Measurements from ENCODE around the gene SURF1.

Gene SURF1

GRCh38 chr9:133360400-133361393 is 4.4 kb upstream of the SURF1 start:
- no peak for DNase-seq

DNA sequence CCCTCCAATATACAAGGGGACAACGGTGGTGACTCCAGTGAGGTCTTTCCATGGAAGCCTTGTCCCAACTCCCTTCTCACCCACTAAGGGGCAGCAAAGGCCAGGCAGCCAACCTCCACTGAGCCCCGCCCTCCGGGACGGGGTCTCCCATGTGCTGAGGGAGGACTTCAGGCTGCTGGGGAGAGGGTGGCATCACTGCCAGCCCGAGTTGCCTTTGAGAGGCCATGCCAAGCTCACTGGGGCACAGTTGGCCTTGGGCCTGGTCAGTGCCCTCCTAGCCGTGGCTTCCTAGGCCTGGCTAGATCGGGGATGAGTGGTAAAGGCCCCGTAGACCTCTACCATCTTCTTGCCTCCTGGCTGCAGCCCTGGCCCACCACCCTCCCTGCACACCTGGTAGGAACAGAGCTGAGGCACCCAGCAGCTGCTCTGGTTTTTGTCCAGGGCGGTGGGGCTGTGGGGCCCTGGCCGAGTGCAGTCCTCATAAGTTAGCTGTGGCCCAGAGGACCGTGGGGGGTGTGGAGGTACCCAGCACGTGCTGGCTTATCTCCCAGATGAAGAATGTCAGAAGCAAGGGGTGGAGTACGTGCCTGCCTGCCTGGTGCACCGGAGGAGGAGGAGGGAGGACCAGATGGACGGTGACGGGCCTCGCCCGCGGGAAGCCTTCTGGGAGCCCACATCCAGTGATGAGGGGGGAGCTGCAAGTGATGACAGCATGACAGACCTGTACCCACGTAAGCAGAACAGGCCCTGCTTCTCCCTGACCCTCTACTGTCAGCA is 3.3 kb upstream of the SURF1 start:
- DNase-seq, result no peak

GRCh38 chr9:133357656-133358055 is 1.4 kb upstream of the SURF1 start:
- DNase-seq, result no peak

GRCh38 chr9:133355881-133356357 is 368 bp downstream of the SURF1 start:
- DNase-seq, result no peak

DNA sequence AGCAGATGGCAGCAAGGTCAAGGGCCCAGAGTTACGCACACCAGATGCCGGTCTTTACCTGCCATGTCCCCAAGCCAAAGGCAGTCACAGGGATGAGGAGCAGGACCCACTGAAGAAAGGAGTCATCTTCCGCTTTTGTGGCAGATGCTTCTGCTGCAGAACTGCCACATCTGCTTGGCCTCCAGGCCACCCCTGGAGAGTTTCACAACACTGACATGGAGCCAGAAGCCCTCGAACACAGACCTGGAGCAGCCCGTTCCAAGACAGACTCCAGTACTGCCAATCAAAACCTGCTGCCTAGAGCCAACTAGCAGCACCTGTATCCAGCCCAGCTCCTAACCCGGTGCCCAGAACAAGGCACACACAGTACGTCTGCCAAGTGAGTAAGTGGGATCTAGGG is 1.5 kb downstream of the SURF1 start:
- no peak for DNase-seq

GRCh38 chr9:133353548-133353947 is 2.7 kb downstream of the SURF1 start:
- DNase-seq, result no peak

GRCh38 chr9:133352635-133353340 is 3.5 kb downstream of the SURF1 start:
- no peak for DNase-seq

DNA sequence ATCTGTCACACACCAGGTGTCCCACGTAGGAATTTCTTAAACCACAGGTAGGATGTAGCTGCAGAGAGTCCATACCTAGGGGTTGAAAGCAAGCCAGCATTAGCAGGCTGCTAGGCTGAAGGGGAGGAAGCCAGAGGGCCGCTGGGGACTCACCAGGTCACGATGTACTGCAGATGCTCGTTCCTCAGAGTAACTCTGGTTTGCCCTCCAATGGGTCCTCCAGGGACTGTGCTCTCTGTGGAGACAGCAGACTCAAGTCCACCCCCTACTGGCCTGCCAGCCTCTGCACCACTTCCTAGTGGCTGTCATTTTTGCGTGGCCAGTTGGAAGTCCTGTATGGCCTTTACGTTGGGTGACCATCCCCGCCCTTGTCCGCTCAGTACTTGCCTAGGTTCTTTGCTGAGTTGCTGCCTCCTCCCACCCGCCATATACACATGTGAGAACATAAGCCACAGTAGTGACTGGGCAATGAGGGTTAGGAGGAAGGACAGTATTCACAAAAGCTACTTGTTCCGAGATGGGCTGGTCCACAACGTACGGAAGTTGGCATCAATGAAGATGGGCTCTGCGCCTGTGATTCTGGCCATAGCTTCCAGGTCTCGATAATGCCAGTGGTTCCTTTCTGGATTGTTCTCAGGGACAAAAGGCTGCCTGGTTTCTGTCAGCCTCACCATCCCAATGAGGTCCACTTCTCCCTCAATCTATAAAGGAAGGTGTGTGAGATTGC is 4.2 kb downstream of the SURF1 start:
- no peak for DNase-seq

DNA sequence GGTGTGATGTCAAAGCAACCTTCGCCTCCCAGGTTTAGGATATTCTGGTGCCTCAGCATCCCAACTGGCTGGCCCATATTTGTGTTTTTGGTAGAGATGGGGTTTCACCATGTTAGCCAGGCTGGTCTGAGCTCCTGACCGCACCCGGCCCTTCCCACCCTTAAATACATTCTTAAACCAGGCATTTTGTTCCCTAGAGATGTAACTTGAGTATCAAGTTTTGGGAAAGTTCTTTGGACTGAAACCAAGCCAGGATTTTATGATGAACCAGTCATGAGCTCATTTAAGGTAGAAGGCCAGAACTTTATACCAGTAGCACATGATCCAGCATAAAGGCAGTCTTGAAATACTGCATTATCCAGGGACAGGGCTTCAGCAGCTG is 4.8 kb downstream of the SURF1 start:
- no peak for DNase-seq

- DNase-seq, result no peak
Observed at GRCh38 chr9:133349965-133350616, 6.2 kb downstream of the SURF1 start.

GRCh38 chr9:133348718-133349573 is 7.3 kb downstream of the SURF1 start:
- DNase-seq, result no peak

- peak; percentile 90 for DNase-seq
Observed at GRCh38 chr9:133347985-133348717, 8.1 kb downstream of the SURF1 start, which contains the start of the genes MED22 and RPL7A. Gene MED22 (minus strand): TSS chr9:133348131. CDS start chr9:133346662, 1,469 bp downstream. Gene RPL7A (plus strand): TSS chr9:133348218. CDS start chr9:133348244, 26 bp downstream.

- no peak for DNase-seq
Observed at GRCh38 chr9:133347515-133347984, 8.7 kb downstream of the SURF1 start.

- no peak for DNase-seq
Observed at GRCh38 chr9:133346021-133346785, 10.1 kb downstream of the SURF1 start.

DNA sequence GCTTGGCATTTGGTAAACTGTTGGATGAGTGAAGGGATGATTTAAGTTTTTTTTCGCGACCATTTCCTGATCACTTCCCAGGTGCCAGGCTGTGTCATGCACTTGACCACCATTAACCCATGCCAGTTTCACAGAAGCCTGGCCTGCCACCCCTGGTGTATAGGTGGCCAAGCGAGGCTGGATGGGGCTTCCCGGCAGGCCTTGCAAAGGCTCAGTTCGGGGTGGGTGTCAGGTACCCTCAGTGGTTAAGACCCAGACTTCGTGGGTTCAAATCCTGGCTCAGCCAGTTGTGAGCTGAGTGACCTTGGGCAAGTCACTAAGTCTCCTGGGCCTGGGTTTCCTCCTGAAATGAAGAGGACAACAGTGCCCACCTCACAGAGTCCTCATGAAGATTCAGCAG is 10.7 kb downstream of the SURF1 start:
- DNase-seq, result no peak

DNA sequence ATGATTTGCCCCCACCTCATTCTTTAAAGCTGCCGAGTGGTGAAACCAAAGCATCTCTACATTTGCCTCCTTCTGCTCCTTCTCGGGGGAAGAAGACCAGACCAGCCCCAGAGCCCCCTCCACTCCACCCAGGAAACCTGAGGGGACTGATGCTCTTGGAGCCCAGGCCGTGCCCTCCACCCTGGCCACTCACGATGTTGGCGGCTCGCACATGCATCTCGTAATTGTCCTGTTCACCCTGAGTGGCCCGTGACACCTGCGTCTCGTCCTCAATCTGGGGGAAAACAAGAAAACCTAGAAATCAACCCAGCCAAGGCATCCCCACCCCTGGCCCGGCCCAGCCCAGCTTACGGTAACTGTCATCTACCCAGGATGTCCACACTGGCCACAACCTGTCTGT is 11.3 kb downstream of the SURF1 start:
- no peak for DNase-seq

DNA sequence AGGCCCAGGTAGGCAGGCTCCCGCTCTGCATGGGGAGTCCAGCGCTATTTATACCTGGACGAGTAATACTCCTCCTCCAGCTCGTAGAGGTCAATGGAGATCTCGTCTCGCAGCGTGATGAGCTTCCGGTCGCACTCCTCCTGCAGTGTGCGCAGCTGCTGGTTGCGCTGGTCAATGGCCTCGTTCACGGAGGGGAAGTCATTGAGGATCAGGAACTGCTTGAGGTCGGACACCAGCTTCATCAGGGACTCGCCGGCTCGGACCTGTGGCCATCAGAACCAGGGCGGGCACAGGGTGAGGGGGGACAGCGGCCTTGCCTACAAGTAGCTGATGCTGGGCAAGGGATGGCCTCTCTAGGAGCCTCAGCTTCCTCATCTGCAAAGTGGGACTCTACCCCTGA is 12.2 kb downstream of the SURF1 start:
- DNase-seq, result no peak

- DNase-seq, result no peak
Observed at GRCh38 chr9:133342570-133342969, 13.7 kb downstream of the SURF1 start.

GRCh38 chr9:133342069-133342406 is 14.2 kb downstream of the SURF1 start:
- DNase-seq, result no peak

All from NCI-H1105 (cell line).